ENCODE results near the gene PDGFD. TPM values are rescaled to one million over a fixed set of nuclear protein-coding genes. Genes with fewer than 3 reads are reported as not detected.

The PDGFD gene
- total and polyA plus RNA-seq, 2 experiments from 2014 or later = 1.9 to 4.5 TPM

DNA sequence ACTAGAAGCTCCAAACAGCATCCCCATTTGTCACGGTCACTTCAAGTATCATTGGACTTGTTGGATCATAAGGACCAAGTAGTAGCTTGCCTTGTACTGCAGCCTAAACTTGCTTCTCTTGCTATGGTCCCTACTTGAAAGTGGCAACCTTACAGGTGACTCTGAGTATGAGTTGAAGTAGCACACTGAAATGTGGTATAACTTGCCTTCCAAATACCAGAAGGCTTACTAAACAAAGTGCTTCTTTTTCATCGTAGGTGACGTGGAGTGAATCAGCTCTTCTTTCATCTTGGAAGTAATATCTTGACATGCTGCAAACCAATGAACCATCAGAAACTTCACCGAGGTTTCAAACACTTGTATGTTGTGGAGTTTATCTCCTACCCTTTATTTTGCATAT lies 296.5 kb downstream of the PDGFD start:
- H3K36me3 Mint-ChIP-seq (ENCODE audit: low read depth) = no peaks in the 10 kb centered on the region
- Histone ChIP-seq H3K27me3 (ENCODE audit: insufficient read depth) (no peaks in the 10 kb centered on the region), H2AFZ (no peak overlapping the region), H3K9me2 (ENCODE audit: insufficient read depth) (peaks cover 13% of the 10 kb centered on the region; the same call in 1 of the 2 replicates), H3K4me3 (no peak overlapping the region), H3F3A (replicated peaks; ENCODE audit: low read depth) (no peaks in the 10 kb centered on the region), H4K20me1 (replicated peaks; ENCODE audit: insufficient read depth) (no peaks in the 10 kb centered on the region), H3K4me2 (no peak overlapping the region), H3K27ac (ENCODE audit: low read depth) (no peak overlapping the region), H3K79me2 (replicated peaks; ENCODE audit: insufficient read depth) (no peaks in the 10 kb centered on the region), H3K4me1 (ENCODE audit: insufficient read depth) (no peaks in the 10 kb centered on the region), H3K36me3 (ENCODE audit: insufficient read depth) (no peaks in the 10 kb centered on the region)
- no peak overlapping the region for H3K4me3 Mint-ChIP-seq
- TF ChIP-seq, protein P1, sequence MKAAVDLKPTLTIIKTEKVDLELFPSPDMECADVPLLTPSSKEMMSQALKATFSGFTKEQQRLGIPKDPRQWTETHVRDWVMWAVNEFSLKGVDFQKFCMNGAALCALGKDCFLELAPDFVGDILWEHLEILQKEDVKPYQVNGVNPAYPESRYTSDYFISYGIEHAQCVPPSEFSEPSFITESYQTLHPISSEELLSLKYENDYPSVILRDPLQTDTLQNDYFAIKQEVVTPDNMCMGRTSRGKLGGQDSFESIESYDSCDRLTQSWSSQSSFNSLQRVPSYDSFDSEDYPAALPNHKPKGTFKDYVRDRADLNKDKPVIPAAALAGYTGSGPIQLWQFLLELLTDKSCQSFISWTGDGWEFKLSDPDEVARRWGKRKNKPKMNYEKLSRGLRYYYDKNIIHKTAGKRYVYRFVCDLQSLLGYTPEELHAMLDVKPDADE (IDR thresholded peaks at IDR 0.05) = no peak
- TF ChIP-seq ZNF331 (CRISPR knock-in tag; IDR thresholded peaks at IDR 0.05; ENCODE audit: low read depth) = no peak
- peaks cover 2% of the 10 kb centered on the region for H3K27me3 Mint-ChIP-seq (ENCODE audit: insufficient read depth, low read depth, poor library complexity)
- ATAC-seq (no peak), DNase-seq (ENCODE audit: low spot score) (no peak)
- no peak overlapping the region for H3K27ac Mint-ChIP-seq
- H3K4me1 Mint-ChIP-seq = no peaks in the 10 kb centered on the region; the same call in 2 of the 3 replicates
- H3K9me3 Mint-ChIP-seq = no peaks in the 10 kb centered on the region

GRCh38 chr11:103863497-103863896 lies 300.4 kb downstream of the PDGFD start:
- no peak overlapping the region for H3K4me3 Mint-ChIP-seq
- no peaks in the 10 kb centered on the region for H3K79me2 ChIP-seq (replicated peaks; ENCODE audit: insufficient read depth)

More at GRCh38 chr11:103863497-103863896, 300.4 kb downstream of the PDGFD start:
- H3K36me3 ChIP-seq (ENCODE audit: insufficient read depth) = no peaks in the 10 kb centered on the region
- DNase-seq (ENCODE audit: low spot score) = no peak
- H3K4me2 ChIP-seq = no peak overlapping the region
- H4K20me1 ChIP-seq (replicated peaks; ENCODE audit: insufficient read depth) = no peaks in the 10 kb centered on the region
- H3K4me1 ChIP-seq (ENCODE audit: insufficient read depth) = peaks cover 4% of the 10 kb centered on the region; the same call in 1 of the 2 replicates
- no peak overlapping the region for H3K27ac ChIP-seq (ENCODE audit: low read depth)
- H3K27me3 ChIP-seq (ENCODE audit: insufficient read depth) = no peaks in the 10 kb centered on the region
- no peaks in the 10 kb centered on the region for H3K9me3 Mint-ChIP-seq
- H3F3A ChIP-seq (replicated peaks; ENCODE audit: low read depth) = no peaks in the 10 kb centered on the region
- no peak for ATAC-seq
- TF ChIP-seq STAT1 (IDR thresholded peaks at IDR 0.05; ENCODE audit: unreplicated experiment) = no peak
- TF ChIP-seq, protein P1 (IDR thresholded peaks at IDR 0.05) = no peak
- no peak for TF ChIP-seq ZNF331 (CRISPR knock-in tag; IDR thresholded peaks at IDR 0.05; ENCODE audit: low read depth)
- TF ChIP-seq REST (IDR thresholded peaks at IDR 0.05; ENCODE audit: unreplicated experiment) = no peak
- TF ChIP-seq EZH2phosphoT487 (IDR thresholded peaks at IDR 0.05; ENCODE audit: unreplicated experiment) = no peak
- TF ChIP-seq, protein P2, sequence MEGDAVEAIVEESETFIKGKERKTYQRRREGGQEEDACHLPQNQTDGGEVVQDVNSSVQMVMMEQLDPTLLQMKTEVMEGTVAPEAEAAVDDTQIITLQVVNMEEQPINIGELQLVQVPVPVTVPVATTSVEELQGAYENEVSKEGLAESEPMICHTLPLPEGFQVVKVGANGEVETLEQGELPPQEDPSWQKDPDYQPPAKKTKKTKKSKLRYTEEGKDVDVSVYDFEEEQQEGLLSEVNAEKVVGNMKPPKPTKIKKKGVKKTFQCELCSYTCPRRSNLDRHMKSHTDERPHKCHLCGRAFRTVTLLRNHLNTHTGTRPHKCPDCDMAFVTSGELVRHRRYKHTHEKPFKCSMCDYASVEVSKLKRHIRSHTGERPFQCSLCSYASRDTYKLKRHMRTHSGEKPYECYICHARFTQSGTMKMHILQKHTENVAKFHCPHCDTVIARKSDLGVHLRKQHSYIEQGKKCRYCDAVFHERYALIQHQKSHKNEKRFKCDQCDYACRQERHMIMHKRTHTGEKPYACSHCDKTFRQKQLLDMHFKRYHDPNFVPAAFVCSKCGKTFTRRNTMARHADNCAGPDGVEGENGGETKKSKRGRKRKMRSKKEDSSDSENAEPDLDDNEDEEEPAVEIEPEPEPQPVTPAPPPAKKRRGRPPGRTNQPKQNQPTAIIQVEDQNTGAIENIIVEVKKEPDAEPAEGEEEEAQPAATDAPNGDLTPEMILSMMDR (conservative IDR thresholded peaks at IDR 0.05; ENCODE audit: low read depth in 2 of 2) = no peak
- TF ChIP-seq JUNB (IDR thresholded peaks at IDR 0.05; ENCODE audit: unreplicated experiment) = no peak
- no peak for TF ChIP-seq CREB1 (CRISPR knock-in tag; IDR thresholded peaks at IDR 0.05; ENCODE audit: low read depth)
- no peak for TF ChIP-seq ZNF114 (CRISPR knock-in tag; IDR thresholded peaks at IDR 0.05)
- H3K27ac Mint-ChIP-seq = no peak overlapping the region
- H3K9me2 ChIP-seq (ENCODE audit: insufficient read depth) = peaks cover 6% of the 10 kb centered on the region; the same call in 1 of the 2 replicates
- H3K4me3 ChIP-seq = no peak overlapping the region
- peaks cover 5% of the 10 kb centered on the region for H3K4me1 Mint-ChIP-seq
- no peak overlapping the region for H2AFZ ChIP-seq
- no peaks in the 10 kb centered on the region for H3K27me3 Mint-ChIP-seq (ENCODE audit: insufficient read depth, low read depth, poor library complexity)
- H3K36me3 Mint-ChIP-seq (ENCODE audit: low read depth) = no peaks in the 10 kb centered on the region
